ENCODE measurements around the gene MYO3A.

The MYO3A gene

GRCh38 chr10:26225322-26225721 lies 291.3 kb downstream of the MYO3A start:
- POLR2A ChIA-PET, result no interaction called here

DNA sequence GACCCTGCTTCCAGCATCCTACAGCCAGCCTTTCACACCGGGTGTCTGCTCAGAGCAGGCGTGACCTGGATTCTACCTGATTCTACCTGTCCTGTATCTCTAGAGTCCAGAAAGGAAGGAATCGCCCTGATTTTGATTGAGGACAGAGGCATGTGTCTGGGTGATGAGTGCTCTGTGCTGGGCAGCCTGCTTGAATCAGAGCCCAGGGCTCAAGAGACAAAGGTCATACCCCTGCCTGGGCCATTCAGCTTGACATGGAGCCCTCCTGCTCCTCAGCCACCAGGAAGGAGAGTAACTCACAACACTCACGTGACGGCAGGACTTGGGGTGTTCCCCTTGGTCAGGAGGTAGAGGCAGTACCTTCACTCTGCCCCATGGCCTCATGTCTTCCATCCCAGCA lies 293.8 kb downstream of the MYO3A start:
- ChIA-PET CTCF (no interaction called here), POLR2A (no interaction called here)
- TF ChIP-seq, protein P1, sequence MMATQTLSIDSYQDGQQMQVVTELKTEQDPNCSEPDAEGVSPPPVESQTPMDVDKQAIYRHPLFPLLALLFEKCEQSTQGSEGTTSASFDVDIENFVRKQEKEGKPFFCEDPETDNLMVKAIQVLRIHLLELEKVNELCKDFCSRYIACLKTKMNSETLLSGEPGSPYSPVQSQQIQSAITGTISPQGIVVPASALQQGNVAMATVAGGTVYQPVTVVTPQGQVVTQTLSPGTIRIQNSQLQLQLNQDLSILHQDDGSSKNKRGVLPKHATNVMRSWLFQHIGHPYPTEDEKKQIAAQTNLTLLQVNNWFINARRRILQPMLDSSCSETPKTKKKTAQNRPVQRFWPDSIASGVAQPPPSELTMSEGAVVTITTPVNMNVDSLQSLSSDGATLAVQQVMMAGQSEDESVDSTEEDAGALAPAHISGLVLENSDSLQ (IDR thresholded peaks at IDR 0.05), result no peak
- TF ChIP-seq HDGF (IDR thresholded peaks at IDR 0.05; ENCODE audit: borderline replicate concordance), result no peak
- no peak for TF ChIP-seq TARDBP (IDR thresholded peaks at IDR 0.05)
- no peak for TF ChIP-seq FOXK2 (IDR thresholded peaks at IDR 0.05)
- TF ChIP-seq SUZ12 (IDR thresholded peaks at IDR 0.05), result no peak
- no peak for TF ChIP-seq SP1 (IDR thresholded peaks at IDR 0.05)
- TF ChIP-seq L3MBTL2 (conservative IDR thresholded peaks at IDR 0.05), result no peak
- no peak for DNase-seq (ENCODE audit: extremely low spot score)

More at GRCh38 chr10:26225322-26225721, 291.3 kb downstream of the MYO3A start:
- TF ChIP-seq SP1 (IDR thresholded peaks at IDR 0.05), result no peak
- TF ChIP-seq ARNT (IDR thresholded peaks at IDR 0.05), result no peak
- no peak for TF ChIP-seq CTBP1 (IDR thresholded peaks at IDR 0.05; ENCODE audit: borderline replicate concordance)
- no peak for TF ChIP-seq L3MBTL2 (conservative IDR thresholded peaks at IDR 0.05)
- TF ChIP-seq TARDBP (IDR thresholded peaks at IDR 0.05), result no peak
- CTCF ChIA-PET, result interaction anchor here (0.7 kb wide), 1 partner anchor 586 kb away, joined by 5 read pairs; no protein-coding TSS in a partner anchor
- DNase-seq (ENCODE audit: extremely low spot score), result no peak

GRCh38 chr10:26232174-26232573 lies 298.1 kb downstream of the MYO3A start:
- no peak for TF ChIP-seq L3MBTL2 (conservative IDR thresholded peaks at IDR 0.05)
- no peak for TF ChIP-seq ARNT (IDR thresholded peaks at IDR 0.05)
- no peak for TF ChIP-seq SP1 (IDR thresholded peaks at IDR 0.05)
- no peak for TF ChIP-seq HDGF (IDR thresholded peaks at IDR 0.05; ENCODE audit: borderline replicate concordance)
- no peak for TF ChIP-seq CTBP1 (IDR thresholded peaks at IDR 0.05; ENCODE audit: borderline replicate concordance)
- TF ChIP-seq, protein P1 (IDR thresholded peaks at IDR 0.05), result no peak
- no peak for TF ChIP-seq FOXK2 (IDR thresholded peaks at IDR 0.05)
- TF ChIP-seq SUZ12 (IDR thresholded peaks at IDR 0.05), result no peak
- no peak for TF ChIP-seq ZNF384 (IDR thresholded peaks at IDR 0.05)
- TF ChIP-seq FOXA1 (IDR thresholded peaks at IDR 0.05), result no peak
- TF ChIP-seq ELF4 (IDR thresholded peaks at IDR 0.05), result no peak
- no peak for TF ChIP-seq TARDBP (IDR thresholded peaks at IDR 0.05)
- no peak for TF ChIP-seq BHLHE40 (IDR thresholded peaks at IDR 0.05; ENCODE audit: borderline replicate concordance)
- TF ChIP-seq FOXM1 (IDR thresholded peaks at IDR 0.05; ENCODE audit: borderline replicate concordance), result no peak
- CTCF ChIA-PET, result no interaction called here
- POLR2A ChIA-PET, result no interaction called here
- no peak for DNase-seq (ENCODE audit: extremely low spot score)

DNA sequence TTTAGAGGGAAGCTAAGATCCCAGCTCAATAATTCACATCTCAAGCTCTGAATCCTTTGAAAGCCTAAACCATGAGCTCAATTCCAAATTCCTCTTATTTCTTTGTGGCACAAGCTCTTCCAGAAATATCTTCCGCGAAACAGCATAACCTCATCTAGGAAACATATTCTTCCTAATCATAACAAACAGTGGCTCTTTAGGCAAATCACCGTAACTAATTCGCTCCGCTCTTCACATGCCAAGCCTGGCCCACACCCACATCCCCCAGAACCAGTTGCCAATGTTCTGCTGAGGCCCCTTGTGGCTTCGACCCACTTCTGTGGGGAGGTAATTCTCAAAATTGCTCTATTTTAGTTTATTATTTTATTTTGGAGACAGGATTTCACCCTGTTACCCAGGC lies 301.7 kb downstream of the MYO3A start:
- CTCF ChIA-PET, result no interaction called here
- POLR2A ChIA-PET, result no interaction called here
- TF ChIP-seq ELF4 (IDR thresholded peaks at IDR 0.05) (no peak), FOXK2 (IDR thresholded peaks at IDR 0.05) (no peak), NFRKB (IDR thresholded peaks at IDR 0.05) (no peak), BHLHE40 (IDR thresholded peaks at IDR 0.05; ENCODE audit: borderline replicate concordance) (no peak), CTBP1 (IDR thresholded peaks at IDR 0.05; ENCODE audit: borderline replicate concordance) (no peak)
- TF ChIP-seq, protein P1 (IDR thresholded peaks at IDR 0.05), result no peak
- DNase-seq (ENCODE audit: extremely low spot score), result no peak

DNA sequence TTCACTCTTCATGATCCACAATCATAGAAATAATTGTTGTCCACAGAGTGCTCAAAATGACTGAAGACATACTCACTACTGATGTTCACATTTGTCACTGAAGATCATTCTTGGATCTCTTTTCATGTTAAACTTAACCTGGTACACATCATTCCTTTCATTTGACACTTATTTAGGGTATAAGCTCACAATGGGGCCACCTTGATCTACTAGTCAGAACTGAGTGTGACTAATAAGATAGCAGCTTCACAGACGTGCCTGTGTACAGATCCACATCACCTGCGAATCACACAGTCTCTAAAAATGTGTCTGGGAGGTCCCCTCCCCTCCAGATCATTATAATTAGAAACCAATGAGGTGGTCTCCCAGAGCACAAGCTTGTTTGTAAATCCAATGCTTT lies 304.3 kb downstream of the MYO3A start:
- POLR2A ChIA-PET, result no interaction called here

DNA sequence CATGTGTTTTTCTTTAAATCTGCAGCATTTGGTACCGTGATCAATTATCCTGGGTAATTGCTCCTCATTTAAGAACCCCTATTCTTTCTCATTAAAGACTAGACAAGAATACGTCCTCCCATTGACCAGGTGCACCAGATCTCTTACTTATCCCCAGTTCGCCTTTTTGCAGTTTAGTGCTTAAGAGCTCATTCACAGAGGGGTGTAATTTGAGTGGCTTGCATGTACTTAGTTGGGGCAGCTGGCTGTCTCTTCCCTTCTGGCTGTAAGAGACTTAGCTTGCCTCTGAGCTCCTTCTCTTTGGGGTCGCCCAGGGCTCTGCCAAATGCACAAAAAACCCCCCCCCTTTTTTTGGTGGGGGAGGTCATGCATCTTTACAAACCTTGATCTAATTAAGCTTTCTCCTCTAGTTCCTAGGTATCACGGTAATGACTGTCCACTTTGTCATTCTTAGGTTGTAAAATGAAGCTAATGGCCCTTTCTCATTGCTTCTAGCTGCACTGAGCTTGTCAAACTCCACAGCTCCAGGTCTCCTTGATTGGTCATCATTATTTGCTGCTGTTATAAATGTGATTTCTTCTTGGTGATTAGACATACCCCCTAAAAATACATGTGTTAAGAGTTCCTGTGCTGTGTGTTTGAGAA lies 308.8 kb downstream of the MYO3A start:
- no peak for DNase-seq (ENCODE audit: extremely low spot score)
- TF ChIP-seq FOXK2 (IDR thresholded peaks at IDR 0.05), result no peak
- TF ChIP-seq, protein P1 (IDR thresholded peaks at IDR 0.05), result no peak
- TF ChIP-seq LEF1 (IDR thresholded peaks at IDR 0.05; ENCODE audit: borderline replicate concordance), result no peak
- TF ChIP-seq ARNT (IDR thresholded peaks at IDR 0.05), result no peak
- no peak for TF ChIP-seq SP1 (IDR thresholded peaks at IDR 0.05)
- no peak for TF ChIP-seq NFRKB (IDR thresholded peaks at IDR 0.05)
- no peak for TF ChIP-seq FOXM1 (IDR thresholded peaks at IDR 0.05; ENCODE audit: borderline replicate concordance)
- no peak for TF ChIP-seq TARDBP (IDR thresholded peaks at IDR 0.05)
- no peak for TF ChIP-seq SUZ12 (IDR thresholded peaks at IDR 0.05)
- TF ChIP-seq ZNF384 (IDR thresholded peaks at IDR 0.05), result no peak
- no peak for TF ChIP-seq FOXA1 (IDR thresholded peaks at IDR 0.05)
- TF ChIP-seq CTBP1 (IDR thresholded peaks at IDR 0.05; ENCODE audit: borderline replicate concordance), result no peak
- TF ChIP-seq L3MBTL2 (conservative IDR thresholded peaks at IDR 0.05), result no peak
- TF ChIP-seq BHLHE40 (IDR thresholded peaks at IDR 0.05; ENCODE audit: borderline replicate concordance), result no peak
- no peak for TF ChIP-seq ELF4 (IDR thresholded peaks at IDR 0.05)
- no peak for TF ChIP-seq HDGF (IDR thresholded peaks at IDR 0.05; ENCODE audit: borderline replicate concordance)
- CTCF ChIA-PET, result no interaction called here
- POLR2A ChIA-PET, result no interaction called here

More for the DNA sequence above, 304.3 kb downstream of the MYO3A start:
- no peak for TF ChIP-seq SP1 (IDR thresholded peaks at IDR 0.05)
- no peak for DNase-seq (ENCODE audit: extremely low spot score)
- CTCF ChIA-PET, result no interaction called here
